ENCODE results near the gene TMEM186. TPM values are rescaled to one million over a fixed set of nuclear protein-coding genes. Genes with fewer than 3 reads are reported as not detected.

The TMEM186 gene
- total and polyA plus RNA-seq, 2 of the 8 experiments (the other 6 are each of a cell fraction or from before 2014, with no cell fraction given): 13.1 TPM

GRCh38 chr16:8781797-8782196 is 15.6 kb downstream of the TMEM186 start:
- no peak overlapping the region for H2AK5ac ChIP-seq (ENCODE audit: low read depth, low read length)
- no peak overlapping the region for H3K18ac ChIP-seq (ENCODE audit: extremely low read depth, low read length)
- H4K5ac ChIP-seq (ENCODE audit: insufficient read length, low read depth, low read length): no peak overlapping the region
- no peak overlapping the region for H3K56ac ChIP-seq (replicated peaks; ENCODE audit: insufficient read length, low read depth, low read length)
- peaks cover 0 to 5% (median 0%) of the 10 kb centered on the region in 4 experiments; a peak in 1 of 8 replicates for H3K36me3 ChIP-seq (ENCODE audit: control insufficient read depth in 2 of 4, insufficient read depth in 4 of 4, low read length in 3 of 4)
- CTCF ChIA-PET (ENCODE audit: partially characterized antibody): interaction anchor here (2.4 to 26.4 kb wide), 2 partner anchors 10 to 117 kb away, joined by 9 to 404 read pairs; partner anchors contain the start of gene ABAT
- H3K9ac ChIP-seq (replicated peaks in 1 of 4; ENCODE audit: extremely low read depth in 1 of 4, low read depth in 3 of 4, low read length in 3 of 4): no peak overlapping the region
- H3K27me3 ChIP-seq (replicated peaks in 1 of 4; ENCODE audit: control insufficient read depth in 3 of 4, extremely low read depth in 1 of 4, insufficient read depth in 3 of 4, low read length in 3 of 4): no peaks in the 10 kb centered on the region
- H3K14ac ChIP-seq (ENCODE audit: insufficient read length): no peak overlapping the region
- H3K79me1 ChIP-seq (ENCODE audit: low read depth, low read length): peaks cover 2% of the 10 kb centered on the region; the same call in 1 of the 2 replicates
- no peaks in the 10 kb centered on the region for H3K23me2 ChIP-seq (ENCODE audit: low read depth, low read length)
- FAIRE-seq: no peak
- no peak overlapping the region for H3K27ac ChIP-seq (ENCODE audit: low read depth, low read length)
- peaks cover 0 to 1% of the 10 kb centered on the region in 2 experiments for H4K20me1 ChIP-seq (replicated peaks in 1 of 2; ENCODE audit: control insufficient read depth in 1 of 2, insufficient read depth in 2 of 2, low read length in 2 of 2)
- H3K23ac ChIP-seq (ENCODE audit: insufficient read length): no peak overlapping the region
- DNase-seq (ENCODE audit: low read depth in 1 of 2, low spot score in 2 of 2): no peak
- POLR2A ChIA-PET (ENCODE audit: partially characterized antibody): interaction anchor here (1.6 kb wide), 1 partner anchor 15 kb away, joined by 3 read pairs; the partner anchor contains the start of genes PMM2 and TMEM186
- no peak overlapping the region for H3K4ac ChIP-seq (replicated peaks; ENCODE audit: insufficient read length, low read depth, low read length)
- no peak overlapping the region for H4K8ac ChIP-seq (ENCODE audit: extremely low read depth, insufficient read depth, low read length)
- H4K91ac ChIP-seq (replicated peaks; ENCODE audit: insufficient read length, low read length): no peak overlapping the region
- H3K9me3 ChIP-seq (ENCODE audit: insufficient read depth in 2 of 2, low read depth in 1 of 2, low read length in 1 of 2): no peaks in the 10 kb centered on the region
- H3K4me3 ChIP-seq (ENCODE audit: extremely low read depth in 1 of 4, insufficient read depth in 2 of 4, low read depth in 3 of 4, low read length in 4 of 4): no peak overlapping the region
- TF ChIP-seq CBX8 (IDR thresholded peaks at IDR 0.05; ENCODE audit: borderline replicate concordance, low read depth, low read length) (no peak), RFX5 (IDR thresholded peaks at IDR 0.05; ENCODE audit: borderline replicate concordance, low read depth, low read length) (no peak), NRF1 (IDR thresholded peaks at IDR 0.05; ENCODE audit: low read depth, low read length) (no peak), RXRA (IDR thresholded peaks at IDR 0.05; ENCODE audit: insufficient read depth, low read depth, low read length) (no peak)
- H2BK15ac ChIP-seq (ENCODE audit: low read length): no peak overlapping the region
- H3K4me1 ChIP-seq (replicated peaks in 1 of 4; ENCODE audit: control insufficient read depth in 3 of 4, insufficient read depth in 4 of 4, low read length in 3 of 4): no peaks in the 10 kb centered on the region; a peak in 1 of 7 replicates
- peak overlapping the region; percentile 16; the same call in 1 of the 2 replicates for H2BK5ac ChIP-seq (ENCODE audit: low read depth, low read length)
- H2AFZ ChIP-seq (ENCODE audit: low read length): no peak overlapping the region
- no peak overlapping the region for H2BK12ac ChIP-seq (ENCODE audit: low read depth, low read length)
- no peak overlapping the region for H2BK120ac ChIP-seq (replicated peaks; ENCODE audit: low read depth, low read length)
- H3K4me2 ChIP-seq (ENCODE audit: insufficient read depth in 1 of 2, low read depth in 2 of 2, low read length in 2 of 2): no peak overlapping the region
- H2BK20ac ChIP-seq (ENCODE audit: low read length): no peak overlapping the region; the same call in 1 of the 2 replicates
- 92% methylated on average over 8 of the region's 8 CpGs; no CpG with 5 or more reads in 1 of the 2 experiments for WGBS, 2 experiments (ENCODE audit: extremely low coverage in 1 of 2, insufficient coverage in 1 of 2, insufficient read length in 1 of 2, insufficient replicate concordance in 2 of 2, low coverage in 1 of 2, low lambda C conversion rate in 2 of 2, missing lambda C conversion rate in 1 of 2)
- H3K79me2 ChIP-seq (ENCODE audit: control insufficient read depth in 1 of 2, insufficient read depth in 2 of 2, low read length in 2 of 2): no peaks in the 10 kb centered on the region

Measured in H1 (cell line).